Gastroesophageal sphincter (tissue), 4 donors: Measurements from ENCODE around the gene FFAR2. TPM values are rescaled to one million over a fixed set of nuclear protein-coding genes. Genes with fewer than 3 reads are reported as not detected.
"Not testable (repeated sequence)": the region's sequence is repeated elsewhere in the genome, so short reads cannot be mapped to it uniquely, and the experiment has no call there.

Source experiments
- ATAC-seq: fragments of 150-250 bp; one replicate; pipeline ENCODE4 v1.9.1; 2016; ENCODE audit warnings: mild to moderate bottlenecking, moderate library complexity
- H3K27ac ChIP-seq, 4 donors: fragments of 200-600 bp; sonication (generic) in 3 of 4; 1 replicate in 3 of 4; 2 replicates in 1 of 4; pipeline ENCODE4 v1.5.1; 2016 to 2019
- H3K27me3 ChIP-seq: fragments of 200-600 bp; sonication (generic); one replicate; pipeline ENCODE4 v1.5.1; 2019
- H3K36me3 ChIP-seq, 2 donors: fragments of 200-600 bp; sonication (generic); one replicate each; pipeline ENCODE4 v1.5.1; 2019; ENCODE audit warnings: control low read depth in 1 of 2
- H3K4me1 ChIP-seq, 3 donors: fragments of 200-600 bp; sonication (generic); 1 replicate in 2 of 3; 2 replicates in 1 of 3; pipeline ENCODE4 v1.5.1; 2016 to 2019; ENCODE audit warnings: control low read depth in 2 of 3
- H3K4me3 ChIP-seq, 2 donors: fragments of 200-600 bp; sonication (generic); one replicate each; pipeline ENCODE4 v1.5.1; 2019; ENCODE audit warnings: mild to moderate bottlenecking in 1 of 2, moderate library complexity in 1 of 2
- H3K9me3 ChIP-seq, 3 donors: fragments of 200-600 bp; sonication (generic); one replicate each; pipeline ENCODE4 v1.5.1; 2017 to 2019; ENCODE audit warnings: control low read depth in 2 of 3
- EP300 ChIP-seq: sonication (generic); formaldehyde crosslinking; IDR thresholded peaks from one replicate; pipeline ENCODE4 v1.6.1; 2017; ENCODE audit warnings: antibody characterized with exemption, mild to moderate bottlenecking
- POLR2A ChIP-seq, 2 donors: fragments of 450-650 bp; IDR thresholded peaks; one replicate each; pipeline ENCODE4 v1.6.1; 2017; ENCODE audit warnings: antibody characterized with exemption in 2 of 2, mild to moderate bottlenecking in 2 of 2, moderate library complexity in 1 of 2
- POLR2AphosphoS5 ChIP-seq: sonication (generic); formaldehyde crosslinking; IDR thresholded peaks from one replicate; pipeline ENCODE4 v1.6.1; 2017; ENCODE audit warnings: antibody characterized with exemption
- WGBS, 2 donors: methylation state at CpG; one replicate each; pipeline ENCODE4 v1.1.5; 2018; ENCODE audit warnings: low coverage in 1 of 2; 5-methylcytosine and 5-hydroxymethylcytosine counted together
- total RNA-seq, 4 donors: library from RNA; depleted of rRNA; stranded (reverse); fragments of >200 nt; gene quantifications; one replicate each; pipeline ENCODE4 v1.1.0, GENCODE V29; 2016
- TF ChIP-seq, protein P1 (sequence below), 4 experiments: fragments of 200-600 bp in 2 of 4; fragments of 450-650 bp in 2 of 4; sonication (generic) in 1 of 4; IDR thresholded peaks; one replicate each; pipeline ENCODE4 v1.5.1; 2017 to 2019; ENCODE audit warnings: antibody characterized with exemption in 4 of 4, mild to moderate bottlenecking in 2 of 4, moderate library complexity in 2 of 4

FFAR2 gene
- total RNA-seq, 4 donors from 2014 or later = 0.35 to 1.3 TPM; not detected in 2

DNA sequence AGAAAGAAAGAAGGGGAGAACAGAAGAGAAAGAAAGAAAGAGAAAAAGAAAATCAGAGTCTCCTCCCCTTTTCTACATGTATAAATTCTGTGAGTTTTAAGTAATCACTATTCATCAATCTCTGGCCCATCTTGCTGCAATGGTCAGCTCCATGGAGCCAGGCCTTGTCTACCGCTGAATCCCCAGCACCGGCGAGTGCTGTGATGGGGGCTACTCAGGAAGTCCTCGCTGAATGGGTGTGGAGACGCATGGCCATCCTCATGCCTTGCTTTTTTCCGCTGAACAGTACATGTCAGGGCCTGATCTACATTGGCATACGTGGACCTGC lies 47.3 kb upstream of the FFAR2 start:
- no peak overlapping the region for H3K4me3 ChIP-seq
- no peak for TF ChIP-seq EP300
- TF ChIP-seq, protein P1, sequence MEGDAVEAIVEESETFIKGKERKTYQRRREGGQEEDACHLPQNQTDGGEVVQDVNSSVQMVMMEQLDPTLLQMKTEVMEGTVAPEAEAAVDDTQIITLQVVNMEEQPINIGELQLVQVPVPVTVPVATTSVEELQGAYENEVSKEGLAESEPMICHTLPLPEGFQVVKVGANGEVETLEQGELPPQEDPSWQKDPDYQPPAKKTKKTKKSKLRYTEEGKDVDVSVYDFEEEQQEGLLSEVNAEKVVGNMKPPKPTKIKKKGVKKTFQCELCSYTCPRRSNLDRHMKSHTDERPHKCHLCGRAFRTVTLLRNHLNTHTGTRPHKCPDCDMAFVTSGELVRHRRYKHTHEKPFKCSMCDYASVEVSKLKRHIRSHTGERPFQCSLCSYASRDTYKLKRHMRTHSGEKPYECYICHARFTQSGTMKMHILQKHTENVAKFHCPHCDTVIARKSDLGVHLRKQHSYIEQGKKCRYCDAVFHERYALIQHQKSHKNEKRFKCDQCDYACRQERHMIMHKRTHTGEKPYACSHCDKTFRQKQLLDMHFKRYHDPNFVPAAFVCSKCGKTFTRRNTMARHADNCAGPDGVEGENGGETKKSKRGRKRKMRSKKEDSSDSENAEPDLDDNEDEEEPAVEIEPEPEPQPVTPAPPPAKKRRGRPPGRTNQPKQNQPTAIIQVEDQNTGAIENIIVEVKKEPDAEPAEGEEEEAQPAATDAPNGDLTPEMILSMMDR (IDR thresholded peaks at IDR 0.05) = no peak
- no peak for TF ChIP-seq POLR2A (IDR thresholded peaks at IDR 0.05)
- TF ChIP-seq POLR2AphosphoS5 = no peak
- no peak for ATAC-seq
- no peaks in the 10 kb centered on the region for H3K36me3 ChIP-seq
- no peak overlapping the region for H3K27ac ChIP-seq
- H3K9me3 ChIP-seq = no peaks in the 10 kb centered on the region
- WGBS, 2 donors = 84 to 86% methylated on average over 5 of the region's 7 CpGs
- H3K4me1 ChIP-seq = no peaks in the 10 kb centered on the region
- peaks cover 23% of the 10 kb centered on the region for H3K27me3 ChIP-seq

DNA sequence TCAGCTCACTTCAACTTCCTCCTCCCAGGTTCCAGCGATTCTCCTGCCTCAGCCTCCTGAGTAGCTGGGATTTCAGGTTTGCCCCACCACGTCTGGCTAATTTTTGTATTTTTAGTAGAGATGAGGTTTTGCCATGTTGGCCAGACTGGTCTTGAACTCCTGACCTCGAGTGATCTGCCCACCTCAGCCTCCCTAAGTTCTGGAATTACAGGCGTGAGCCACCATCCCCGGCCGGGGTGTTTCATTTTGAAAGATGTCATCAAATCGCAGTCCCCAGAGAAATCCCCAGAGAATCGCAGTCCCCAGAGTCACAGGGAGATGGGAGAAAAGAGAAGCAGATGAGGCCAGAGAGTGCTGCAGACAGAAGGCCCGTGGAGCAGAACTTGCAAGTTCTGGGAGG lies 46.6 kb upstream of the FFAR2 start:
- H3K4me3 ChIP-seq, H3K27ac ChIP-seq, H3K9me3 ChIP-seq, H3K4me1 ChIP-seq, H3K36me3 ChIP-seq, ATAC-seq: not testable (repeated sequence)
- whole genome bisulfite sequencing, 2 donors = 75 to 90% methylated on average over 2 to 4 of the region's 9 CpGs
- H3K27me3 ChIP-seq = peaks cover 23% of the 10 kb centered on the region

DNA sequence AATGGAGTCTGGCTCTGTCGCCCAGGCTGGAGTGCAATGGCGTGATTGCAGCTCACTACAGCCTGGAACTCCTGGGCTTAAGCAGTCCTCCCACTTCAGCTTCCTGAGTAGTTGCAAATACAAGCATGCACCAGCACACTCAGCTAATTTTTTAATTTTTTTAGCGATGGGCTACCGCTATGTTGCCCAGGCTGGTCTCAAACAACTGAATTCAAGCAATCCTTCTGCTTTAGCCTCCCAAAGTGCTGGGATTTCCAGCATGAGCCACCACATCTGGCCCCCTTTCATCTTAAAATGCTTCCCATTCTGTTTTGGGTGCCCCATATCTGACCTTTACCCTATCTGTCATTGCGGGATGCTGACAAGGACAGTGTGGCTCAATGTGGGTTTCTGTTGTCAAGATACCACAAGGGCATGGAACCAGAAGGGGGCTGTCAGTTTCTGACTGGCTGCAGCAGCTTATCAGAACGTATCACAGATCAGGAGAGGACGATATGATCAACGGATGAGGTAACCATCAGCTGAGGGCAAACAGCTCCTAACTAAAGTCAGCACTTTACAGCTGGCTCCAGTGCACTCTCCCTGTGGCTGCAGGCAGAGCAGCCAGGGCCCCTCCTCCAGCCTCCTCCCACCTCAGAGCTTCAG lies 44.8 kb upstream of the FFAR2 start:
- 84 to 88% methylated on average over 4 to 5 of the region's 8 CpGs for WGBS, 2 donors
- Histone ChIP-seq H3K9me3 (no peaks in the 10 kb centered on the region), H3K4me1 (no peaks in the 10 kb centered on the region), H3K36me3 (no peaks in the 10 kb centered on the region), H3K4me3 (no peak overlapping the region), H3K27ac (no peak overlapping the region), H3K27me3 (peaks cover 24% of the 10 kb centered on the region)
- TF ChIP-seq POLR2AphosphoS5 (no peak), EP300 (no peak)
- ATAC-seq = no peak

DNA sequence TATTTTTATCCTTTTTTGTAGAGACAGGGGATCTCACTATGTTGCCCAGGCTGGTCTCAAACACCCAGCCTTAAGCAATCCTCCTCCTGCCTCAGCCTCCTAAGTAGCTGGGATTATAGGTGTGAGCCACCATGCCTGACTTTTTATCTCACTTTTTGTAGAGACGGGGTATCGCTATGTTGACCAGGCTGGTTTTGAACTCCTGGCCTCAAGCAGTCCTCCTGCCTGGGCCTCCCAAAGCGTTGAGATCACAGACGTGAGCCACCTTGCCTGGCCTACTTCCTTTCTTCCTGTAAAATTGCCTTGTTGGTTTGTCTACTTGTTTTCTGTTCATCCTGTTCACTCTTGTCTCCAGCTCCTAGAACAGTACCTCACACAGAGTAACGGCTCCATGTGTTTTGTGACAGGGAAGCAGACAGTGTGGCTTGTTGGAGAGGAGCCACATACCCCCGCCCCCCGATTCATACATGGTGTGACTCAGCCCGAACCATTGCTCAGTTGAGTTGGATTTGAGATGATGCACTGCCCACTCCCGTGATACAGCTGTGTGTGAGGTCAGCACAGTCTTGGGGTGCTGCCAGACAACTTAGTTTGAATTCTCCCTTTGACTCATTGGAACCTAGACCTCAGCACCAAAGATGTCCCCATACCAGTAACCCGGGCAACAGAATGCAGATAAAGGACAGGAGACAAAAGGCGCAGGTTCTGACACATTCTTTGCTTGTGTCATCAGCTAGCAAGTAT lies 43.0 kb upstream of the FFAR2 start:
- Histone ChIP-seq H3K4me1 (no peaks in the 10 kb centered on the region), H3K9me3 (no peaks in the 10 kb centered on the region), H3K36me3 (no peaks in the 10 kb centered on the region), H3K27ac (no peak overlapping the region), H3K27me3 (peaks cover 16% of the 10 kb centered on the region), H3K4me3 (no peak overlapping the region)
- WGBS, 2 donors = 56 to 67% methylated on average over 6 to 8 of the region's 11 CpGs
- ATAC-seq = no peak
- TF ChIP-seq, protein P1 (IDR thresholded peaks at IDR 0.05) = no peak
- TF ChIP-seq EP300 (no peak), POLR2A (IDR thresholded peaks at IDR 0.05) (no peak), POLR2AphosphoS5 (no peak)

DNA sequence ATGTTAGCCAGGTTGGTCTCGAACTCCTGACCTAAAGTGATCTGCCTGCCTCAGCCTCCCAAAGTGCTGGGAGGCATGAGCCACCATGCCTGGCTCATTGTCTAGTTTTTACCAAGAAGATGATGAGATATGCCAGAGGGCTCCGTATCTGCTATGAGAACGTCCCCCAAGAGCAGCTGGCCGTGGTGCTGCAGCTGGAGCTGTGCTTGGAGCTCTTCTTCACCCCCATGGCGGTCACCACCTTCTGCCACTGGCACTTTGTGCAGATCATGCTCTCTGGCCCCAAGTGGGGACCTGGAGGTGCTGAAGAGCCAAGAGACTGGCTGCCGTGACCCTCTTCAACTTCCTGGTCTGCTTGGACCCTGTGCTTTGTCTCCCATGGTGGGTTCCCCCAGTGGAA lies 40.4 kb upstream of the FFAR2 start:
- 64 to 88% methylated on average over 1 to 3 of the region's 6 CpGs for WGBS, 2 donors

More for the DNA sequence above, 40.4 kb upstream of the FFAR2 start:
- H3K36me3 ChIP-seq = no peaks in the 10 kb centered on the region
- H3K9me3 ChIP-seq = no peaks in the 10 kb centered on the region
- ATAC-seq = no peak
- peaks cover 23% of the 10 kb centered on the region for H3K27me3 ChIP-seq
- H3K4me1 ChIP-seq = no peaks in the 10 kb centered on the region
- H3K27ac ChIP-seq = no peak overlapping the region
- H3K4me3 ChIP-seq = no peak overlapping the region
- TF ChIP-seq, protein P1 (IDR thresholded peaks at IDR 0.05) = no peak
- TF ChIP-seq POLR2AphosphoS5 (no peak), POLR2A (IDR thresholded peaks at IDR 0.05) (no peak), EP300 (no peak)
